H1 (cell line): ENCODE data around the gene DHX57.

Source experiments
- CHD1 ChIP-seq: IDR thresholded peaks from 2 replicates; pipeline ENCODE4 v1.6.1; 2012; ENCODE audit warnings: low read depth, low read length, improper control_type of control experiment
- HDAC6 ChIP-seq: IDR thresholded peaks from one replicate; pipeline ENCODE4 v1.7.1; 2012; ENCODE audit warnings: low read depth, mild to moderate bottlenecking, inconsistent platforms, low read length, moderate library complexity
- POLR2A ChIP-seq, 2 experiments: IDR thresholded peaks; 1 replicate in 1 of 2; 2 replicates in 1 of 2; pipeline ENCODE4 v1.6.1; 2011; ENCODE audit warnings: low read depth in 2 of 2, low read length in 2 of 2, mild to moderate bottlenecking in 2 of 2; ENCODE audit errors: control extremely low read depth in 1 of 2
- RAD21 ChIP-seq, 2 experiments: IDR thresholded peaks in 1 of 2; conservative IDR thresholded peaks in 1 of 2; 2 replicates each; pipeline ENCODE4 v1.6.1; 2011; ENCODE audit warnings: low read depth in 2 of 2, low read length in 2 of 2, improper control_type of control experiment in 1 of 2, inconsistent platforms in 1 of 2, mild to moderate bottlenecking in 1 of 2, moderate library complexity in 1 of 2
- RFX5 ChIP-seq: IDR thresholded peaks from 2 replicates; pipeline ENCODE4 v1.6.1; 2011; ENCODE audit warnings: low read depth, low read length, improper control_type of control experiment, borderline replicate concordance
- ZNF274 ChIP-seq: IDR thresholded peaks from 2 replicates; pipeline ENCODE4 v1.7.0; 2012; ENCODE audit warnings: low read length, borderline replicate concordance; ENCODE audit errors: extremely low read depth
- TF ChIP-seq, protein P1 (sequence below), 3 experiments: IDR thresholded peaks; 1 replicate in 2 of 3; 2 replicates in 1 of 3; pipeline versions ENCODE4 v1.5.1 to v1.6.1; 2011; ENCODE audit warnings: low read length in 3 of 3, mild to moderate bottlenecking in 3 of 3, inconsistent platforms in 2 of 3, low read depth in 1 of 3, moderate library complexity in 1 of 3; ENCODE audit not compliant: insufficient read depth in 1 of 3; ENCODE audit errors: control extremely low read depth in 1 of 3

DNA sequence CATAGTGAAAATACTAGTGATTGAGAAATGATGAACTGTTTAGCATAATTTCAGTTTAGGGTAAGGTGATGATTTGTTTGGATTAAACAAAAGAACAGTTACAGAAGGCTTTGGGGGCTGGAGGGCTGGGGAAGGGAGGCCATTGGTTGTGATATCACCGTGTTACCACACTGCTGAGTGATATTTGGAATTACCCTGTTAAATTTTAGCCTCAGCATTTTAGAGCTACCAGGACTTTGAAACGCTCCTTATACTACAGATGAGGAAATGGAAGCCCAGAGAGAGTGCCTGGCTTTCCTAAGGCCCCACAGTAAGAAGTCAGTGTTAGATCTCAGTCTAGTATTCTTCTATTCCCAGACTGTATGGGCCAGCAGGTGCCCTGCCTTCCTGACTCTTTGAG is 29.5 kb upstream of the DHX57 start:
- TF ChIP-seq RFX5, result no peak
- TF ChIP-seq, protein P1, sequence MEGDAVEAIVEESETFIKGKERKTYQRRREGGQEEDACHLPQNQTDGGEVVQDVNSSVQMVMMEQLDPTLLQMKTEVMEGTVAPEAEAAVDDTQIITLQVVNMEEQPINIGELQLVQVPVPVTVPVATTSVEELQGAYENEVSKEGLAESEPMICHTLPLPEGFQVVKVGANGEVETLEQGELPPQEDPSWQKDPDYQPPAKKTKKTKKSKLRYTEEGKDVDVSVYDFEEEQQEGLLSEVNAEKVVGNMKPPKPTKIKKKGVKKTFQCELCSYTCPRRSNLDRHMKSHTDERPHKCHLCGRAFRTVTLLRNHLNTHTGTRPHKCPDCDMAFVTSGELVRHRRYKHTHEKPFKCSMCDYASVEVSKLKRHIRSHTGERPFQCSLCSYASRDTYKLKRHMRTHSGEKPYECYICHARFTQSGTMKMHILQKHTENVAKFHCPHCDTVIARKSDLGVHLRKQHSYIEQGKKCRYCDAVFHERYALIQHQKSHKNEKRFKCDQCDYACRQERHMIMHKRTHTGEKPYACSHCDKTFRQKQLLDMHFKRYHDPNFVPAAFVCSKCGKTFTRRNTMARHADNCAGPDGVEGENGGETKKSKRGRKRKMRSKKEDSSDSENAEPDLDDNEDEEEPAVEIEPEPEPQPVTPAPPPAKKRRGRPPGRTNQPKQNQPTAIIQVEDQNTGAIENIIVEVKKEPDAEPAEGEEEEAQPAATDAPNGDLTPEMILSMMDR (IDR thresholded peaks at IDR 0.05; ENCODE audit: control extremely low read depth in 1 of 3, insufficient read depth in 1 of 3, low read depth in 1 of 3, low read length in 3 of 3), result no peak
- no peak for TF ChIP-seq HDAC6
- no peak for TF ChIP-seq ZNF274
- no peak for TF ChIP-seq POLR2A (IDR thresholded peaks at IDR 0.05; ENCODE audit: control extremely low read depth in 1 of 2, low read depth in 2 of 2, low read length in 2 of 2)
- no peak for TF ChIP-seq RAD21 (IDR thresholded peaks at IDR 0.05 in 1 of 2, conservative IDR thresholded peaks at IDR 0.05 in 1 of 2; ENCODE audit: low read depth in 2 of 2, low read length in 2 of 2)
- no peak for TF ChIP-seq CHD1
